PFSK-1 (cell line): ENCODE data around the gene TFAM. TPM values are rescaled to one million over a fixed set of nuclear protein-coding genes. Genes with fewer than 3 reads are reported as not detected.

Experiments
- FOXP2 ChIP-seq: optimal IDR thresholded peaks from 2 replicates; pipeline ENCODE3; 2011; ENCODE audit warnings: borderline replicate concordance, control low read depth, inconsistent platforms; ENCODE audit not compliant: insufficient read depth; ENCODE audit errors: extremely low read length, extremely low read depth
- POLR2AphosphoS5 ChIP-seq: IDR thresholded peaks from 2 replicates; pipeline ENCODE4 v1.6.1; 2012; ENCODE audit warnings: low read depth, mild to moderate bottlenecking, control low read depth, low read length, moderate library complexity
- SIN3A ChIP-seq: IDR thresholded peaks from 2 replicates; pipeline ENCODE4 v1.6.1; 2012; ENCODE audit warnings: mild to moderate bottlenecking, low read length, moderate library complexity, borderline replicate concordance; ENCODE audit not compliant: insufficient read depth
- TAF1 ChIP-seq: IDR thresholded peaks from 2 replicates; pipeline ENCODE4 v1.6.1; 2012; ENCODE audit warnings: low read length, control low read depth, borderline replicate concordance; ENCODE audit not compliant: insufficient read depth
- polyA plus RNA-seq: library from polyadenylated mRNA; unstranded; fragments of >200 nt; gene quantifications from one replicate; pipeline ENCODE4 v1.2.1, GENCODE V29; 2012; ENCODE audit warnings: low read depth, missing spikeins; ENCODE audit not compliant: insufficient read length
- TF ChIP-seq, protein P1 (sequence below), 2 experiments: IDR thresholded peaks; 2 replicates each; pipeline versions ENCODE4 v1.6.1 to v1.8.0; 2011 to 2012; ENCODE audit warnings: low read depth in 2 of 2, low read length in 2 of 2, control low read depth in 1 of 2, inconsistent platforms in 1 of 2, mild to moderate bottlenecking in 1 of 2, moderate library complexity in 1 of 2; ENCODE audit not compliant: insufficient read depth in 1 of 2

Gene TFAM
- polyA plus RNA-seq: 31.8 TPM

- TF ChIP-seq, protein P1, sequence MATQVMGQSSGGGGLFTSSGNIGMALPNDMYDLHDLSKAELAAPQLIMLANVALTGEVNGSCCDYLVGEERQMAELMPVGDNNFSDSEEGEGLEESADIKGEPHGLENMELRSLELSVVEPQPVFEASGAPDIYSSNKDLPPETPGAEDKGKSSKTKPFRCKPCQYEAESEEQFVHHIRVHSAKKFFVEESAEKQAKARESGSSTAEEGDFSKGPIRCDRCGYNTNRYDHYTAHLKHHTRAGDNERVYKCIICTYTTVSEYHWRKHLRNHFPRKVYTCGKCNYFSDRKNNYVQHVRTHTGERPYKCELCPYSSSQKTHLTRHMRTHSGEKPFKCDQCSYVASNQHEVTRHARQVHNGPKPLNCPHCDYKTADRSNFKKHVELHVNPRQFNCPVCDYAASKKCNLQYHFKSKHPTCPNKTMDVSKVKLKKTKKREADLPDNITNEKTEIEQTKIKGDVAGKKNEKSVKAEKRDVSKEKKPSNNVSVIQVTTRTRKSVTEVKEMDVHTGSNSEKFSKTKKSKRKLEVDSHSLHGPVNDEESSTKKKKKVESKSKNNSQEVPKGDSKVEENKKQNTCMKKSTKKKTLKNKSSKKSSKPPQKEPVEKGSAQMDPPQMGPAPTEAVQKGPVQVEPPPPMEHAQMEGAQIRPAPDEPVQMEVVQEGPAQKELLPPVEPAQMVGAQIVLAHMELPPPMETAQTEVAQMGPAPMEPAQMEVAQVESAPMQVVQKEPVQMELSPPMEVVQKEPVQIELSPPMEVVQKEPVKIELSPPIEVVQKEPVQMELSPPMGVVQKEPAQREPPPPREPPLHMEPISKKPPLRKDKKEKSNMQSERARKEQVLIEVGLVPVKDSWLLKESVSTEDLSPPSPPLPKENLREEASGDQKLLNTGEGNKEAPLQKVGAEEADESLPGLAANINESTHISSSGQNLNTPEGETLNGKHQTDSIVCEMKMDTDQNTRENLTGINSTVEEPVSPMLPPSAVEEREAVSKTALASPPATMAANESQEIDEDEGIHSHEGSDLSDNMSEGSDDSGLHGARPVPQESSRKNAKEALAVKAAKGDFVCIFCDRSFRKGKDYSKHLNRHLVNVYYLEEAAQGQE (IDR thresholded peaks at IDR 0.05; ENCODE audit: insufficient read depth in 1 of 2, low read depth in 2 of 2, low read length in 2 of 2): peak in 1 of 2 experiments; percentile 49; a peak in 1 of 4 replicates
- TF ChIP-seq SIN3A: peak; percentile 56; the same call in 1 of the 2 replicates
- peak; percentile 48; the same call in 1 of the 2 replicates for TF ChIP-seq TAF1
- TF ChIP-seq FOXP2: peak; percentile 74
- TF ChIP-seq POLR2AphosphoS5: peak; percentile 95
Measured at GRCh38 chr10:58384999-58385783, at the start of gene TFAM. Gene TFAM, plus strand, starts transcription at chr10:58385410. Its CDS starts 138 bp downstream, at chr10:58385548.

DNA sequence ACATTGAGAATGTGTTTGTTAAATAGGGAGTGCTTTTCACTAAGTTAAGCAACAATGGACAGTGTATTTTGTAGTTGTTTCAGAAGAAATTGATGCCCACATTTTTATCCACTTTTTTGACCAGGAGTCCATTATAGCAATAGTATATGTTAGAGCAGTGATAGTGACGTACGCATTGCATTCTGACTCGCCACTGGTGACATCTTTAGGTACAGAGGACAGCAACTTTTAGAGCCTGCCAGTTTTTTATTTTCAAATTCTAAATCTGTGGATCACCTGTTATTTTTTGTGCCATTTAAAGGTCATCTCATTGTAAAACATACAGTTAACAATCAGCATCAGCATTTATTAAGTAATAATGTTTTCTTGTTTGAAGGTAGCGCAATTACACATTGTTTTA, 49.0 kb upstream of the TFAM start:
- TF ChIP-seq, protein P1 (IDR thresholded peaks at IDR 0.05; ENCODE audit: insufficient read depth in 1 of 2, low read depth in 2 of 2, low read length in 2 of 2): peak in 1 of 2 experiments; percentile 62; a peak in 2 of 4 replicates
- TF ChIP-seq FOXP2: no peak

DNA sequence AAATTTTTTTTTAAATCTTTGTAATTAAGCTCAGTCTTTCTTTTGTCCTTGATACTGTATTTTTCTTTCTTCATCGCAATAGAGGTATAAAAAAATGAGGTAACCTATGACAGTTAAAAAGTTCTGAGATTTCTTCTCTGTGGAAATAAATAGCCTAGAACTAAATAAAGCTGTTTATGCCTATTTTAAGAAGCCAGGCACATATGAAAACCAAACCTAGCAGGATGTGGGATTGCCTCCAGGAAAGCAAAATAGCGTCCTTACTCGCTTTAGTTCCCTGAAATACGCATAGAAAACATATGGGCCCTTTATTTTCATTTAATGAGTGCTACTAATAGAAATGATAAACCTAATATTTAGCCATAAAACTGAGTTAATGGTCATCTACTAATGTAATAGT, 43.8 kb upstream of the TFAM start:
- TF ChIP-seq FOXP2: no peak
- TF ChIP-seq, protein P1 (IDR thresholded peaks at IDR 0.05; ENCODE audit: insufficient read depth in 1 of 2, low read depth in 2 of 2, low read length in 2 of 2): no peak
- TF ChIP-seq SIN3A: no peak
- TF ChIP-seq TAF1: no peak
- TF ChIP-seq POLR2AphosphoS5: no peak

DNA sequence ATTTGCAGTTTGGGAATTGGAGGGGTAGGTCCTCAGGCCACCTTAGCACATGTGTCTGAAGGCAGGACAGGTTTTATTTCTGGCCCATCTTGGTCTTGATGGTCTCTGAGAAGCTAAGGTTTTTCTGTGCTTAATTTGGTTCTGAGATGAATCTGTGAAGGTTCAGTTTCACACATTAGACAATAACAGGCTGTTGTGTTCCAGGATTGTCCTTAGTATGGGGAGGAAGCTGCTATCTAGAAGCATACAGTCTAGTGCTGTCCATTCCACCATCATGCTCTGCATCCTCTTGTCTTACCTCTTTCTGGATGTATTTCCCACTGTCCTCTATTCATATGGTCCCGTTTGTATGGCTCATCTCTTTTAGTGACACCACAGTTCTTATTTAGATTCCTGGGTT, 43.3 kb upstream of the TFAM start:
- TF ChIP-seq TAF1 (no peak), FOXP2 (no peak), SIN3A (no peak)

GRCh38 chr10:58347967-58348366, 37.2 kb upstream of the TFAM start:
- TF ChIP-seq FOXP2: no peak
- no peak for TF ChIP-seq SIN3A
- TF ChIP-seq, protein P1 (IDR thresholded peaks at IDR 0.05; ENCODE audit: insufficient read depth in 1 of 2, low read depth in 2 of 2, low read length in 2 of 2): no peak
- TF ChIP-seq POLR2AphosphoS5: no peak
- no peak for TF ChIP-seq TAF1
